ENCODE data around the gene MEGF10.

- no peak for TF ChIP-seq POLR2AphosphoS5 (IDR thresholded peaks at IDR 0.05; ENCODE audit: borderline replicate concordance, low read depth, low read length)
- no peak for TF ChIP-seq EZH2 (IDR thresholded peaks at IDR 0.05)
Observed at GRCh38 chr5:127305493-127305892, 14.9 kb downstream of the MEGF10 start.

Data from SK-N-MC (cell line).